NOMO-1 treated with dmso at 0.1 percent for 144 hours (cell line): ENCODE measurements around the gene LCN2.
"Not testable (repeated sequence)": the region's sequence is repeated elsewhere in the genome, so short reads cannot be mapped to it uniquely, and the experiment has no call there.

ENCODE experiments used
- DNase-seq: peaks from one replicate; lab custom pipeline; 2025; ENCODE audit not compliant: unreplicated experiment; lab: John Stamatoyannopoulos, UW

Gene LCN2

DNA sequence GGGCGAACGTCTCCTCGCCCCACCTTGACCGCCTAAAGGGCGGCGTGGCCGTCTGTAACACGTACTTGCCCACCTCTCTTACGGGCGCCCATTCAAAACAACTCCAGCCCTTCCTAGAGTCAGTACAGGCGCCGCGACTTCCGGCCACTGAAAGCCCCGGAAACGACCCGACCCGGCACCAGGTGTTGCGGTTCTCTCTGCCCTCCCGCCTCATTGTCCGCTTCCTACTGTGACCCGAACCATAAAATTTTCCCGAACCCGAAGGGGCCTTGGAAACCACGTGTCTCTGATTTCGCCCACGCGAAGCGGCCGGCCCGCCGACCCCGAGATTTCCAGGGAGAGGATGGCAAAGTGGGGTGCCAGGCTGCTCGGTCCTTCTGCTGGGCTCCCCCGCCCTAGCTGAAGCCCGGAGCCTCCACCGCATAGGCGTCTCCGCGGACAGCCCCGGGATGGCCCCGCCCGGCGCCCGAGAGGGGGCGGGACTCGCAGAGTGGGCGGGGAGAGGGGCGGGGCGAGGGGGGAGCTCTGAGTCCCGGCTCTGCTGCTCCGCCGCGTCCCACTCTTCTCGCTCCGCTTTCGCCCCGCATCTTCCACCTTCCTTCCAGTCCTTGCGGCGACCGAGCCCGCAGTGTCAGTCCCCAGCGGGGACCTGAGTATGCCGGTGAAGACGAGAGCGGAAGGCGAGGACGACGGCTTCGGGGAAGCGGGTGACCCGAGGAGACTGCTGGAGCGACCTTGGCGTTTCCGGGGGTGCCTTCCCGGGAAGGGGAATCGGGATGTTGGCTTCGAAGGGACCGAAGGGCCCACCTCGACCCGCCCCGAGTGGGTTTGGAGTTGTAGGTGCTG is 21.0 kb upstream of the LCN2 start:
- DNase-seq, result peak; percentile 79

DNA sequence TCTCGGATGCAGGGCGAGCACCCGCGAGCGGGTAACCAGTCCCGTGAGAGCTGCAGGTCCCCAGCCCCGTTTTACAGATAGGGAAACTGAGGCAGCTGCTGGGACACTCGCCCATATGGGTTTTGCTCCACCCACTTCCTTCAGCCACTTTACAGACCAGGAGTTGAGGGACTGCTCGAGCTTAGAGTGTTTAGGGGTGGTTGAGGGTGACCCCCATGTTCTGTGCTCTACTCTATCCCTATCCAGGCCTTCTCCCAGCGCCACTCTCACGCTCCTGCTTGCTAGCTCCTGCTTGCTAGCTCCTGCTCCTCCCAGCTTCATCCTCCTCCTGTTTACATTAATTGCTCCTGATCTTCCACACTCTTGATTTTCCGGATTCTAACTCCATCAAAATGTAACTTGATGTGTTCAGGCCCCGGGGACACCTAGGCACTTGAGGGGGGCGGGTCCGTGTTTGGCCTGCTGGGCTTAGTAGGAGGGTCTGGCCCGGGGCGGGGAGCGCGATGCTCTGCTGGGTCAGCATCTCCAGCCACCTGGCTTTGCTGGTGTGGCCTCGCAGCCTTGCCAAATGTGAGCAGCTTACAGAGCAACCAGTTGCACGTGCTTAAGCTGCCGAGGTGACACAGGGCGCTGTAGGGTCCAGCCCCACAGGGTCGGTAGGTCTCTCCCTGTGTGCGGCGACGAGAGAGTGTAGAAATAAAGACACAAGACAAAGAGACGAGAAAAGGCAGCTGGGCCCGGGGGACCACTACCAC is 20.2 kb upstream of the LCN2 start:
- DNase-seq, result no peak

DNA sequence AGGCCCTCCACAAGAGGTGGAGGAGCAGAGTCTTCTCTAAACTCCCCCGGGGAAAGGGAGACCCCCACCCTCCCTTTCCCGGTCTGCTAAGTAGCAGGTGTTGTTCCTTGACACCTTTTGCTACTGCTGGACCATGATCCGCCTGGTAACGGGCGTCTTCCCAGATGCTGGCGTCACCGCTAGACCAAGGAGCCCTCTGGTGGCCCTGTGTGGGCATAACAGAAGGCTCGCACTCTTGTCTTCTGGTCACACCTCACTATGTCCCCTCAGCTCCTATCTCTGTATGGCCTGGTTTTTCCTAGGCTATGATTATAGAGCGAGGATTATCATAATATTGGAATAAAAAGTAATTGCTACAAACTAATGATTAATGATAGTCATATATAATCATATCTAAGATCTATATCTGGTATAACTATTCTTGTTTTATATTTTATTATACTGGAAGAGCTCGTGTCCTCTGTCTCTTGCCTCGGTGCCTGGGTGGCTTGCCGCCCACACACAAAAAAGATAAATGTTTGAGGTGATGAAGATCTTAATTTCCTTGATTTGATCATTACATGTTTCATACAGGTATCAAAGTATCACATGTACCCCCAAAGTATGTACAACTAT is 19.2 kb upstream of the LCN2 start:
- DNase-seq, result not testable (repeated sequence)

DNA sequence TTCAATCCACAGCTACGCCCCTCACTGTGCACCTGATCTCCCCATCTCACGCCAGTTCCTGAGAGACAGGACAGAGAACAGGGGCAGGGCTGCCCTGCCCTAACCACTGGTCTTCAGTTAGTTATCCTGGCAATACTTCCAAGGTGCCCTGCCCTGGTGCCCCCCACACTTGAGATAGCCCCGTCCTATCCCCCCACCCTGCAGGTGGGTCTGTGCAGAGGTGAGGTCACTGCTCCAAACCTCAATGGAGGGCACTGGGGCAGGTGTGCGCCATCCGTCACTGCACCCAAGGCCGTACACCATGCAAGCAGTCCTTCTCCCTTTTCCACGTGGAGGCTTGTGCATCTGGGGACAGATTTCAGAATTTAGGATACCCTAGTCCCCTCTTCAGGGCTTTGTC is 18.6 kb upstream of the LCN2 start:
- not testable (repeated sequence) for DNase-seq

DNA sequence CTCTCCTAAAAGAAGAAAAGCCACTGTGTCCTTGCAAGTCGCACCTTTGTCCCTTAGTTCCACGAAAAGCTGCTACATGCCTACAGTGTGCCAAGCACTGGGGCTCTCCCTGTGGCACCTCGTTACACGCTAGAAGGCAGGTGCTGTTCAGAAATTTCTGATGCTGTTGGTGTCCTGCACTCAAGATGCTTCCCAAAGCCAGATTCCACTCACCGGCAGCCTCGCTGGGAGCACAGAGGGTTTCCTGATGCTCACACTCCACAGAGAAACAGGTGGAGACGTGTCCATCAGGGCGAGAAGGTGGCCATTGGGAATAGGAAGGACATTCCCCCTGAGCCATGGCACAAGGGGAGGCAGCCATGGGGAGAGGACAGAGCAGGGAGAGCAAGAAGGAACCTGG is 17.9 kb upstream of the LCN2 start:
- not testable (repeated sequence) for DNase-seq

DNA sequence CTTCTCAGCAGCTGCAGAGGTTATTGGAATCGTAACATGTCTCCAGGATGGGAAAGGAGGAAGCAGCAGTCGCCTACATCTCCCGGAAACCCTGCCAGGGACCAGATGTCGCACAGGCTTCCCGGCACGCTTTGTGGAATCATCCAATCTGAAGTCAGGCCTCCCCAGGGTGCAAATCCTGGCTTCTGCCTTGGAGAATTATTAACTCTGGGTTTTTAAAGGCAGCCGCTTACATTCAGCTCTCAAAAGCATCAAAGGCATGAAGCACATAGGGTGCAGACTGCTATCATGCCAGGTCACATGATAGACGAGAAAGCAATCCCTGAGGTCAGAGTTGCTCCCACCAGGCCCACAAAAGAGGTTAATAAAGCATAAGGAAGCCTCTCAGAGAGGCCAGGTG is 17.1 kb upstream of the LCN2 start:
- not testable (repeated sequence) for DNase-seq

DNA sequence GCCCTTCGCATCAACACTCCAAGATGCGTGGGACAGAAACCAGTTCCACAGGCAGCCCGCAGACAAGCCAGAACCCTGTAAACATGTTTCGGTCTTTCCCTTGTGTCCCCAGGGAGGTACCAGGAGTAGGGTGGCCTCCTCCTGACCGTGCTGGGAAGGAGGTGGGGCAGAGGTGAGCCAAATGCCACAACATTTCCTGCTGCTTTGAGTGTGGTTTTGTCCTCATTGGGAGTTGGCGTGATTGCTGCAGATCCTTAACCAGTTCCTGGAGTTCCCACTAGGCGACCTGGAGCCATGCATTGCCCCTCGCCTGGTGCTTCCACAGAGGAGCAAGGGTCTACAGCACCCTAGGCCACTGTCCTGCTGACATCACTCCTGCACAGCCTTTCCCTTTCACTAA is 13.7 kb upstream of the LCN2 start:
- DNase-seq, result not testable (repeated sequence)

DNA sequence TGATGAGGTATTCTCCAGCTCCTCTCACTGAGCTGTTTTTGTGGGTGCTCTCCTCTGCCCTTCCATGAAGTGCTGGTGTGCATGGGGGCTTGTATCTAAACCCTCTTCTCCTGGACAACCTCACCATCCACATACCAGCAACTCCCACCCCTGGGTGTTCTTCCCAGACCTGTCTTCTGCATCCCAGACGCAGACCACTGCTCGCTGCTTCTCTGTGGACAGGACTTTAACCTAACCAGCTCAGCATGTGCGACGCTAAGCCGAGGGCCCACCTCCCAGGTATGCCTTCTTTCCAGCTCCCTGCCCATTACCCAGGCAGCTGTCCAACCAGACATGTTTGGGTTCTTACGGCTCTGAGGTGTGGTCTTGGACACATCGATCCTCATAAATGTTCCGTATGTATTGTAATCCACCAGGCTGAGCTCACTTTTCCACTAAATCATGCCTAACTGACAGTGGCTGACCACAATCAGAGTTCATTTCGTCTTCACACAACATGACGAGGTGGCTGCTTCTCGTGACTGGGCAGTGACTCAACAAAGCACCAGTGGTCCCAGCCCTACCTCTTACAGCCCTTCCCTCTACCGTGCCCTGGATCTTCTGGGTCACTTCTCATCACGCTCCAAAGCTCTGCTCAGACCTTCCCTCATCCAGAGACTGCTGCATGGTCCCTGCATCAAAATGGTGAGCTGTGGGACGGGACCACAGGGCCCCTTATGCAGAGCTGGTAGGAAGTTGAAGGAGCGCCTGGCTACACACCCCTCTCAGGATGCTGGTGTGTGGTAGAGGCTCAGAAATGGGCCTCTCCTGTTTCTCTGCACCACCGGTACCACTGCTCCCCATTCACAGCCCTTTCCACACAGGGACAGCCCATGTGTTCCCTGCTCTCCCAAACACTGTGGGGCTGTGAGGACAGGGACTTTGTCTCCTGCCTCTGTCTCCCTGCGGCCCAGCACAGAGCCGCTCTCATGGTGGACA is 12.1 kb upstream of the LCN2 start:
- DNase-seq, result peak; percentile 12

DNA sequence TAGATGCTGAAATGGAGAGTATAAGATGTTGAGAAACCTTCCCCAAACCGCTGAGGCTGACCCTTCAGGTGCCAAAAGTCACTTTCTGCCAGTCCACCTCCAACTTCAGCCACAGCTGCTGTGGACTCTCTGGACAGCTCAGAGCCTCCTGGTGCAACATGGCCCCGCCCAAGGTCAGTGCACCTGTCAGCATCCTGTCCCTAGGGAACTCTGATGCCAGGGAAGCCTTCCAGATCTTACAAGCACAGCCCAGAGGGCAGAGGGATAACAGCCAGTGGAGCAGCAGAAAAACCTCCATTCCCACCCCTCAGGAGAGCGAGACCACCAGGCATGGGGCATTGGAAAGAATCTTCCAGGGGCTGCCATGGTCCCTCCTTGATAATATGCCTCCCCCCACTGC is 11.3 kb upstream of the LCN2 start:
- DNase-seq, result no peak

DNA sequence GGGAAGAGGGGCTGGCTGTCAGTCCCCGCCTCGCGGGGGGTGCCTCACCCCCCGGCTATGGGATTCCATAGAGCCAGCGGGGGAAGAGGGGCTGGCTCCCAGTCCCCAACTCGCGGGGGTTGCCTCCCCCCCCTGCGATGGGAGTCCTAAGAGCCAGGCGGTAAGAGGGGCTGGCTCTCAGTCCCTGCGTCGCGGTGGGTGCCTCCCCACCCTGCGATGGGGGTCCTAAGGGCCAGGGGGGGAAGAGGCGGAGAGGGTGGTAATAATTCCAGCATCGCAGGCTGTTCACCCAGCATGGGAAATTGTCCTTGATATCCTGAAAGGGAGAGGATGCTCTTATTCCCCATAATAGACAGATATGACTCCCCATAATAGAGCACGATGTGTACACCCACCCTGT is 9.6 kb upstream of the LCN2 start:
- no peak for DNase-seq

DNA sequence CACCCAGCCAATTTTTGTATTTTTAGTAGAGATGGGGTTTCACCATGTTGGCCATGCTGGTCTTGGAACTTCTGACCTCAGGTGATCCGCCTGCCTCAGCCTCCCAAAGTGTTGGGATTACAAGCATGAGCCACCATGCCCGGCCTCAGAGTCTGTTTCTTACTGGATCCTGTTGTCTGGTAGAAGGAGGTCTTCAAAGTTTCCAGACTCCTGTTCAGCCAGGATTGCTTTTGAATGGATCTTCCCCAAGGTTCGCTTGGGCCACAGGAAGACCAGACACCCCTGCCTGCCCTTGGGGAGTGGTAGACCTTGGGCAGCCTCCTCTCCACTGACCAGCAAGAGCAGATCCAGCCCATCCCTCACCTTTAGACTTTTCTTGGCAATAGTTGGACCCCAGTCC is 7.6 kb upstream of the LCN2 start:
- DNase-seq, result no peak

DNA sequence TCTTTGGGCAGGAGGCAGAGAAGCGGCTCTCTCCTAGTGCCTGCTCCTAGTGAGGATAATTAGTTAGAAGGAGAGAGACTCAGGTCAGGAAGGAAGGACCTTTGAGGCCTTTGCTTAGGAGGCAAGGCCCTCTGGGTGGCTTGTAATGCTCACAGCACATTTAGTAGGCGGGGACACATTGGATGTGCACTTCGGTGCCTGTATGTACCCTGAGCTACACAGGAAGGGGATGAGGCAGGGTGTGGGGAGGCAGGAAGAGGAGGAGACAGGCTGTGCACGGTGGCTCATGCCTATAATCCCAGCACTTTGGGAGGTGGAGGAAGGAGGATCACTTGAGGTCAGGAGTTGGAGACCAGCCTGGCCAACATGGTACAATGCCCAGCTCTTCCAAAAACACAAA is 7.2 kb upstream of the LCN2 start:
- DNase-seq, result no peak

DNA sequence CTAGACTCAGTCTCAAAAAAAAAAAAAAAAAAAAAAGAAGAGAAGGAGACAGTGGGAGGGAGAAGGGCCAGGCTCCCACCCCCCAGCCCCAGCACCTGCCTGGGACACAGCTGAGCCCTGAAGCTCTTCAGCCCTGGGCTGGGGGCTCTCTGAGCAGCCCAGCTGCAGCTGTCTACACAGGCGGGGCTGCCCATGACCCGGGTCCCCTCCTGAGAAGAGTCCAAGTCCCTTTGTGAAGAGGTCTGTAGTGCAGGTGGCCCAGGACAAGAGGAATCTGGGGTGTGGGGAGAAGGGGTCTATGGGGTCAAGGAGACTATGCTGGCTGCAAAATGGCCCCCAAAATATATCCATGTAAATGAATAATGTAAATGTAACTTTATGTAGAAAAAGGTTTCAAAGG is 6.7 kb upstream of the LCN2 start:
- DNase-seq, result no peak

DNA sequence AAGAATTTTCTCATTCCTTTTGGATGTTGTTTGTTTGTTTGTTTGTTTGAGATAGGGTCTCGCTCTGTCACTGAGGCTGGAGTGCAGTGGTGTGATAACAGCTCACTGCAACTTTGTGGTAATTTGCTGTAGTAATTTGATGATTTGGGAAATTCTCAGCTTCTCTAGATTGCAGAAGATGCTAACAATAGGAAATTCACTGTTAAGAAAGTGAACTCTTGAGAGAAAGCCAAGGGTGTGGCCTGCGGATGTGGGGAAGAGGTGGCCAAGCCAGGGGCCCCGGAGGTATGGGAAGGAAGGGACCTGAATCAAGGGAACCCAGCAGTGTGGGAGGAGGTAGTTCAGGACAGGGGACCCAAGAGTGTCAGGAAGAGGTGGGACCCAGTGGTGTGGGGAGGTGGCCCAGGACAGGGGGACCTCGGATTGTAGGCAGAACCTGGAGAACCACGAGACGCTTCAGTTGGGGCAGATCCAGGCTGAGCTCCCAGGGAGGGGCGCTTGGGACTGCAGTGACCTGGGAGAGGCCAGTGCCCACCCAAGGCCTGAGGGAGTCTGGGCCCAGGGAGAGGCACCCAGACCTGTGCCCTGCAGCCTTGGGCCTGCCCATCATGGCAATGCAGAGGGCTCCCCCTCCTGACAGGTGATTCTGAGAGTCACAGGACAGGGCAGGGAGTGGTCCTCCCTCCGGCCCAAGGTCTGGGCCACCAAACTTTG is 5.6 kb upstream of the LCN2 start:
- DNase-seq, result no peak

DNA sequence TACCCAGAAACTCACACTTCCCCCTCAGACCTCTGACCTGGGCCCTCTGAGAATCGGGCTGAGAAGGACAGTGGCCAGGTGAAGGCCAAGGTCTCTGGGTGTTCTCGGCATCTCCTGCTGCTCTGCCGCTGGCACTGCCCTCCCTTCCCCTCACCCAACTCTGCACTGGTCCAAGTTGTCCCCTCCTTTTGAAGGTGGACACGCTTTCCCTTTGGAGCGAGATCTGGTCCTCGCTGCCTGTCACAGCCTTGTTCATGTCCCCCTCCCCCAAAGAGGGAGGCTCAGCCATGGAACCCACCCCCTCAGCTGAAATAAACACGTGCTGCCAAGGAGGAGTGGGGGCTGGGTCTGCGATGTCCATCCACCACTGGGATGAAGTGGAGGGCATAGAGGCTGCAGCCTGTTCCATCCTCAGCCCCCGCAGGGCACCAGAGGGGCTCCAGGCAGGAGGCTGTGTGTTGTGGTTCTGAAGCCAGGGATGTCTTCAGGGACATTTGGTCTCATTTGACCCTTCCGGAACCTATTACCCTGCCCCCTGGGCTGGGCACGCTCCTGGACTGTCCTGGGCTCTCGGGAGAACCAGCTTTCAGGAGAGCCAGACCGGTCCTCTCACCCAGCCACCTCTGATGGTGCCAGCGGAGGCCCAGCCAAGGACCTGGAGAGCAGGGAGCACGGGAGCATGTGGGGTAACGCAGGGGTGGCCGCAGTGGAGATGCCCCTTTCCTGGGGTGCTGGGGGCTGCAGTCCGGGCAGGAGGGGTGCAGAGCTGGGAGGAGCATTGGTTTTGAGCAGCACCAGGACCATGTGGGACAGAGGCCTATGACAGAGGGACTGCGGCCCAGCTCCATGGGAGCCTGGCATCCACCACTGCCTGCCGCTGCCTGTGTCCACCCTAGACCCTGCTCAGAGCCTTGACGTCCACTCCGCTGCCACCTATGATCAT is 4.7 kb upstream of the LCN2 start:
- DNase-seq, result no peak

DNA sequence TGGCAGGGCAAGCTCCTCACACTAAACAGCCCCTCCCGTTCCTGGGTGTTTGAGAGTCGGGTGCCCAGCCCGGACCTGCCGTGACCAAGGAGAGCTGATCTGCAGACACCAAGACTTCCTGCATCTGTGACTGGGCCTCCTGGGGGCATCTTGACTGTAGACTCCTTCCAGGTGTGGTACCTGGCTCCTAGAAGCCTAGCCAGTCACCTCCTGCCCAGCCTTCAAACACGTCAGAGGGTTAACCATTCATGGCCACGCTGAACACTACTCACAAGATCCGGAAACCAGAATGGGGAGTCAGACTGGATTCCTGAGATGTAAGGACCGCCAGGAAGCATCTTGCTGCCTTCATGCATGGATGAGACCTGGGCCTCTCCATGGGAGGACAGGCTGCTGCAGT is 3.7 kb upstream of the LCN2 start:
- no peak for DNase-seq

DNA sequence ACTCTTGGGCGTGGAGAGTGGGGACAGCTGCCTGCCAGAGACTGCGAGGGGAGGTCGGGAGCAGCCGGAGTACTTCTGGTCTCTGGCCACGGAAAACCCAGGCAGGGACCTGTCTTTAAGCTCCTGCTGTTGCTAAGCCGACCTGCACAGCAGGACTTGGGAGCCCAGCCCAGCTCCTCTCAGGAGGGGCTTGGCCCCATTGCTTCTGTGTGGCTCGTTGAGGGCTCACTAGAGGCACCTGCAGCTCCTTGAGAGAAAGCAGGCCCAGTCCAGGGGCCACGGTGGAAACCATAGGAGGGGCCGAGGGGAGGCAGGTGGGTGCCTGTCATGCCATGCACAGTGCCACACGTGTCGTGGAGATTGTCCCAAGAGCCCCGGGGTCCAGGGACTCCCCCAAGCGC is 3.3 kb upstream of the LCN2 start:
- DNase-seq, result no peak

DNA sequence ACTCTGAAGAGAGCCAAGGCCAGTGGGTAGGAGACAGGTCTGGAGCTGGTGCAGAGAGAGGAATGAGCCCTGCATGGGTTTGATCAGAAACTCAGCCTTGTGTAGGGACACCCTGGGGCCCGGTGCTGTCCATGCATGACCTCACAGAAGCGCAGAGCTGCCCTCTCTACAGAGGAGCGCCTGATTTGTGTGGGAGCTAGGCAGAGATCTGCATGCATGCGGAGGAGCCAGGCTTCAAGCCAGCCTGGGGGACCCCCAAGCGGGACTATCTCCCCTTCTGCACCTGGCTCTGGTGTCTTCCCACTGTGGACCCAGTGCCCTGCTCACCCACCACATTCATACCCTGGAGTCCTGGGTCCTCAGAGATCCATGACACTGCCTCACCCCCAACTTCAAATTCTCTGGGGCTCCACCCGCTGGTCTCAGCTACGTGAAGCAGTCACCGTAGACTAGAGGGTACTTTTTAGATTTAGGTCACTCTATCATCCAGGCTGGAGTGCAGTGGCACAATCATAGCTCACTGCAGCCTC is 2.6 kb upstream of the LCN2 start:
- DNase-seq, result no peak

DNA sequence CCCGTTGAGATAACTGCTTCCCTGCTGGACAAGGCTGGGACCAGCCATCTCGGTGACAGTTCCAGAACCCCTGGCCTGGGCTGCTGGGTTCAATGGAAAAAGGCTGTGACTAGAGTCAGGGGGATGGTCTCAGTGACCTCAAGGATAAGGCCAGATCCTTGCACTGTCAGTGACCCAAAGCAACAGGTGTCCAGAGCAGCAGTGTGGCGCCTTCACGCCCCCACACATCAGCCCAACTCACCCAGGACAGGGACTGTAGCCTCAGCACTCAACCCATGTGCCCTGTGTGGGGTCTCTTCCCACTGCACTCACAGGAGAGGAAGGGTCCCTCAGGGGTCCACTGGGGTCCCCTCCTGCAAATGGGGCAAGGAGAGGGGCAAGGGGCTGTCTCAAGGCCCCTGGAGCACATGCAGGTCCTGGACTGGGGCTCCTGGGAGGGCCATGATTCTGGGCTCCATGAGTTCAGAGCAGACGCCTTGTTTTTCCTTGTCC is 698 bp upstream of the LCN2 start:
- DNase-seq, result no peak
